ENCODE data around the gene SH3BP4.

The SH3BP4 gene

GRCh38 chr2:234995332-234996068, 43.7 kb downstream of the SH3BP4 start:
- DNase-seq (no peak), ATAC-seq (ENCODE audit: insufficient read depth, low read depth) (no peak)
- Histone ChIP-seq H3K27me3 (ENCODE audit: insufficient read depth, low read length, poor library complexity) (peaks cover 22% of the 10 kb centered on the region), H3K4me2 (ENCODE audit: insufficient read depth, low read length) (no peak overlapping the region), H3K4me3 (ENCODE audit: low read depth in 1 of 2, low read length in 2 of 2) (no peak overlapping the region), H4K20me1 (ENCODE audit: insufficient read depth, low read length) (no peaks in the 10 kb centered on the region), H3K9me3 (ENCODE audit: insufficient read depth, low read length, severe bottlenecking) (no peaks in the 10 kb centered on the region), H3K27ac (ENCODE audit: low read length) (no peak overlapping the region), H2AFZ (ENCODE audit: low read depth, low read length) (no peak overlapping the region), H3K36me3 (ENCODE audit: insufficient read depth, low read length) (no peaks in the 10 kb centered on the region), H3K79me2 (ENCODE audit: insufficient read depth, low read length) (no peaks in the 10 kb centered on the region), H3K4me1 (ENCODE audit: insufficient read depth, low read length) (no peaks in the 10 kb centered on the region), H3K9ac (ENCODE audit: low read depth, low read length) (no peak overlapping the region)
- no peak for TF ChIP-seq CTCF (IDR thresholded peaks at IDR 0.05; ENCODE audit: borderline replicate concordance, extremely low read depth, low read length, poor library complexity, severe bottlenecking)
- TF ChIP-seq EZH2 (IDR thresholded peaks at IDR 0.05; ENCODE audit: borderline replicate concordance, low read depth, low read length, severe bottlenecking) = no peak

- TF ChIP-seq EZH2 (IDR thresholded peaks at IDR 0.05; ENCODE audit: borderline replicate concordance, low read depth, low read length, severe bottlenecking) (no peak), CTCF (IDR thresholded peaks at IDR 0.05; ENCODE audit: borderline replicate concordance, extremely low read depth, low read length, poor library complexity, severe bottlenecking) (no peak)
- Histone ChIP-seq H4K20me1 (ENCODE audit: insufficient read depth, low read length) (no peaks in the 10 kb centered on the region), H3K27me3 (ENCODE audit: insufficient read depth, low read length, poor library complexity) (peaks cover 19% of the 10 kb centered on the region), H3K9me3 (ENCODE audit: insufficient read depth, low read length, severe bottlenecking) (no peaks in the 10 kb centered on the region), H3K9ac (ENCODE audit: low read depth, low read length) (no peak overlapping the region), H3K36me3 (ENCODE audit: insufficient read depth, low read length) (no peaks in the 10 kb centered on the region), H3K4me1 (ENCODE audit: insufficient read depth, low read length) (no peaks in the 10 kb centered on the region), H3K27ac (ENCODE audit: low read length) (no peak overlapping the region), H3K79me2 (ENCODE audit: insufficient read depth, low read length) (no peaks in the 10 kb centered on the region), H3K4me3 (ENCODE audit: low read depth in 1 of 2, low read length in 2 of 2) (no peak overlapping the region), H2AFZ (ENCODE audit: low read depth, low read length) (no peak overlapping the region), H3K4me2 (ENCODE audit: insufficient read depth, low read length) (no peak overlapping the region)
- no peak for DNase-seq
- no peak for ATAC-seq (ENCODE audit: insufficient read depth, low read depth)
These were observed 44.5 kb downstream of the SH3BP4 start for GRCh38 chr2:234996069-234996940.

GRCh38 chr2:234996941-234997270, 45.1 kb downstream of the SH3BP4 start:
- H3K27ac ChIP-seq (ENCODE audit: low read length) = no peak overlapping the region
- H3K4me2 ChIP-seq (ENCODE audit: insufficient read depth, low read length) = no peak overlapping the region
- no peak overlapping the region for H3K4me3 ChIP-seq (ENCODE audit: low read depth in 1 of 2, low read length in 2 of 2)
- no peaks in the 10 kb centered on the region for H3K79me2 ChIP-seq (ENCODE audit: insufficient read depth, low read length)
- H4K20me1 ChIP-seq (ENCODE audit: insufficient read depth, low read length) = no peaks in the 10 kb centered on the region
- H3K4me1 ChIP-seq (ENCODE audit: insufficient read depth, low read length) = no peaks in the 10 kb centered on the region
- ATAC-seq (ENCODE audit: insufficient read depth, low read depth) = no peak
- H2AFZ ChIP-seq (ENCODE audit: low read depth, low read length) = no peak overlapping the region
- no peak overlapping the region for H3K9ac ChIP-seq (ENCODE audit: low read depth, low read length)
- TF ChIP-seq EZH2 (IDR thresholded peaks at IDR 0.05; ENCODE audit: borderline replicate concordance, low read depth, low read length, severe bottlenecking) (no peak), CTCF (IDR thresholded peaks at IDR 0.05; ENCODE audit: borderline replicate concordance, extremely low read depth, low read length, poor library complexity, severe bottlenecking) (no peak)
- H3K27me3 ChIP-seq (ENCODE audit: insufficient read depth, low read length, poor library complexity) = peaks cover 16% of the 10 kb centered on the region
- no peaks in the 10 kb centered on the region for H3K36me3 ChIP-seq (ENCODE audit: insufficient read depth, low read length)
- DNase-seq = no peak
- H3K9me3 ChIP-seq (ENCODE audit: insufficient read depth, low read length, severe bottlenecking) = no peaks in the 10 kb centered on the region

Data from DND-41 (cell line).